HL-60 (cell line): ENCODE data around the gene MYH15.

Experiments used
- DNase-seq, 2 experiments: peaks; one replicate each; pipeline ENCODE4 v3.0.0-alpha.2; 2010 to 2020; ENCODE audit warnings: low read depth in 1 of 2, low spot score in 1 of 2
- H3K27ac ChIP-seq: fragments of 250-450 bp; sonication (Bioruptor Pico); replicated peaks from 2 replicates; pipeline ENCODE4 v1.5.1; 2020; ENCODE audit warnings: mild to moderate bottlenecking, moderate library complexity
- H3K27me3 ChIP-seq: fragments of 250-450 bp; sonication (Bioruptor Pico); 2 replicates; pipeline ENCODE4 v1.5.1; 2021; ENCODE audit warnings: mild to moderate bottlenecking, moderate library complexity; ENCODE audit not compliant: insufficient read depth, poor library complexity, severe bottlenecking
- H3K4me3 ChIP-seq: replicated peaks from 2 replicates; pipeline ENCODE4 v1.5.1; 2011; ENCODE audit warnings: mild to moderate bottlenecking, control low read depth, low read length; ENCODE audit not compliant: insufficient read depth
- GABPA ChIP-seq: IDR thresholded peaks from 2 replicates; pipeline ENCODE4 v1.6.1; 2012; ENCODE audit warnings: low read depth
- POLR2AphosphoS5 ChIP-seq: IDR thresholded peaks from 2 replicates; pipeline ENCODE4 v1.6.1; 2012; ENCODE audit warnings: low read depth
- REST ChIP-seq: IDR thresholded peaks from 2 replicates; pipeline ENCODE4 v1.6.1; 2012; ENCODE audit warnings: low read depth; ENCODE audit not compliant: insufficient replicate concordance
- SPI1 ChIP-seq: IDR thresholded peaks from 2 replicates; pipeline ENCODE4 v1.6.1; 2012; ENCODE audit warnings: low read depth, mild to moderate bottlenecking, borderline replicate concordance
- TF ChIP-seq, protein P1 (sequence below): IDR thresholded peaks from one replicate; pipeline ENCODE4 v1.5.1; 2011; ENCODE audit warnings: low read length, control low read depth, inconsistent platforms; ENCODE audit not compliant: insufficient read depth

The MYH15 gene

DNA sequence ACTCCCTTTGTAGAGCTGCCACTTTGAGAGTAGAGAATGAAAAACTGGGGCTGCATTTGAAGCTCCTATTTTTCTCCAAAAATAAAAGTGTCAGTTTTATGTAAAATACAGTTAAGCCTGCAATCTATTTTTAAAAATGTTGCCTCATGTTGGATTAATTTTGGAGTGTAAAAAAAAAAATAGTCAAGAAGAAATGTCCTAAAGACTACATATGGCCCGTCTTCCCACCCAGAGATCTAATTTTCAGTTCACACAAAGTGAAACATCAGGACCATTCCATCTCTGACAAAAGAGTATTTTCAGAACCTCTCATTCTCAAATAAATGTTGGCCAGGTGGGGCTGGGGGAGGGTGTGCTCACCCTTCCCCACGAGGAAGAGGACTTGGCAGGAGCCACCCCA is 151.4 kb downstream of the MYH15 start:
- Histone ChIP-seq H3K4me3 (no peak overlapping the region), H3K27ac (no peak overlapping the region), H3K27me3 (no peaks in the 10 kb centered on the region)
- no peak for TF ChIP-seq GABPA
- TF ChIP-seq SPI1, result no peak
- TF ChIP-seq, protein P1, sequence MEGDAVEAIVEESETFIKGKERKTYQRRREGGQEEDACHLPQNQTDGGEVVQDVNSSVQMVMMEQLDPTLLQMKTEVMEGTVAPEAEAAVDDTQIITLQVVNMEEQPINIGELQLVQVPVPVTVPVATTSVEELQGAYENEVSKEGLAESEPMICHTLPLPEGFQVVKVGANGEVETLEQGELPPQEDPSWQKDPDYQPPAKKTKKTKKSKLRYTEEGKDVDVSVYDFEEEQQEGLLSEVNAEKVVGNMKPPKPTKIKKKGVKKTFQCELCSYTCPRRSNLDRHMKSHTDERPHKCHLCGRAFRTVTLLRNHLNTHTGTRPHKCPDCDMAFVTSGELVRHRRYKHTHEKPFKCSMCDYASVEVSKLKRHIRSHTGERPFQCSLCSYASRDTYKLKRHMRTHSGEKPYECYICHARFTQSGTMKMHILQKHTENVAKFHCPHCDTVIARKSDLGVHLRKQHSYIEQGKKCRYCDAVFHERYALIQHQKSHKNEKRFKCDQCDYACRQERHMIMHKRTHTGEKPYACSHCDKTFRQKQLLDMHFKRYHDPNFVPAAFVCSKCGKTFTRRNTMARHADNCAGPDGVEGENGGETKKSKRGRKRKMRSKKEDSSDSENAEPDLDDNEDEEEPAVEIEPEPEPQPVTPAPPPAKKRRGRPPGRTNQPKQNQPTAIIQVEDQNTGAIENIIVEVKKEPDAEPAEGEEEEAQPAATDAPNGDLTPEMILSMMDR, result no peak
- TF ChIP-seq REST, result no peak
- TF ChIP-seq POLR2AphosphoS5, result no peak
- DNase-seq, result no peak

GRCh38 chr3:108357042-108357441 is 153.4 kb downstream of the MYH15 start:
- Histone ChIP-seq H3K27me3 (no peaks in the 10 kb centered on the region), H3K27ac (no peak overlapping the region), H3K4me3 (no peak overlapping the region)
- TF ChIP-seq GABPA (no peak), REST (no peak), POLR2AphosphoS5 (no peak)
- TF ChIP-seq, protein P1, result no peak
- no peak for DNase-seq

DNA sequence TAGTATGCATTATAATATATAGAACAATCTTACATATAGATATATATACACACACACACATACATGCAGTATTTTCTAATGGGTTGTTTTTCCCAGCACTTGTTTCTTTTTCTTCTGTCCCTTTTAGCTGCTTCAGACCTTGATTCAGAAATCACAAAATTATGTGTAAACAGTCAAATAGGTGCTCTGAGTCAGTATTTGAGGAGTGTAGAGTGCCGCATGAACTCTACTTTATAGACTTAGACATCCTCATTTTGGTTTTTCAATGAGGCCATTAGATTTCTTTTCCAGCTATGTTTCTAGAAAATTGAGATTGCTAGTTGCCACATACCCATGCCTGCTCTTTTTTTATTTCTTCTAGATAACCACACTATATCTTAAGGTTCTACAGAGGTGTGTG is 155.8 kb downstream of the MYH15 start:
- TF ChIP-seq SPI1 (no peak), GABPA (no peak), POLR2AphosphoS5 (no peak), REST (no peak)
- TF ChIP-seq, protein P1, result no peak
- no peak for DNase-seq
- H3K4me3 ChIP-seq, result no peak overlapping the region
- H3K27me3 ChIP-seq, result no peaks in the 10 kb centered on the region
- H3K27ac ChIP-seq, result no peak overlapping the region
